DND-41 (cell line): ENCODE measurements around the gene KIF4A.

ENCODE experiments used
- CTCF ChIP-seq: IDR thresholded peaks from 2 replicates; pipeline ENCODE4 v1.5.1; 2012; ENCODE audit warnings: borderline replicate concordance, low read length, moderate library complexity, mild to moderate bottlenecking; ENCODE audit not compliant: poor library complexity, severe bottlenecking; ENCODE audit errors: extremely low read depth
- EZH2 ChIP-seq: IDR thresholded peaks from 3 replicates; pipeline ENCODE4 v1.6.1; 2012; ENCODE audit warnings: borderline replicate concordance, low read depth, mild to moderate bottlenecking, moderate library complexity, low read length, inconsistent platforms; ENCODE audit not compliant: severe bottlenecking

- TF ChIP-seq CTCF (no peak), EZH2 (no peak)
Observed at GRCh38 chrX:70360366-70360765, 70.5 kb downstream of the KIF4A start.
